Right lobe of liver (tissue), 6 donors: ENCODE results near the gene KDM4C. TPM values are rescaled to one million over a fixed set of nuclear protein-coding genes. Genes with fewer than 3 reads are reported as not detected.

Experiments
- ATAC-seq, 4 donors: fragments of 200-7000 bp; cut with Tn5 transposase; one replicate each; pipeline ENCODE4 v1.9.1; 2020; ENCODE audit warnings: mild to moderate bottlenecking in 4 of 4, moderate library complexity in 4 of 4
- DNase-seq, 3 donors: peaks; one replicate each; pipeline ENCODE4 v3.0.0-alpha.2; 2020
- H3K27ac ChIP-seq, 3 donors: fragments of 200-600 bp; one replicate each; pipeline ENCODE4 v1.8.0; 2022
- H3K27me3 ChIP-seq, 2 donors: fragments of 200-600 bp; one replicate each; pipeline ENCODE4 v1.8.0; 2022
- H3K36me3 ChIP-seq, 4 donors: fragments of 200-600 bp; sonication (generic) in 1 of 4; one replicate each; pipeline versions ENCODE4 v1.5.1 to v1.8.0; 2017 to 2022; ENCODE audit warnings: control low read depth in 1 of 4
- H3K4me1 ChIP-seq, 4 donors: fragments of 200-600 bp; sonication (generic) in 1 of 4; one replicate each; pipeline versions ENCODE4 v1.5.1 to v1.8.0; 2017 to 2022; ENCODE audit warnings: control low read depth in 1 of 4
- H3K4me3 ChIP-seq, 3 donors: fragments of 200-600 bp; one replicate each; pipeline ENCODE4 v1.8.0; 2022
- H3K9me3 ChIP-seq, 4 donors: fragments of 200-600 bp; sonication (generic) in 1 of 4; one replicate each; pipeline versions ENCODE4 v1.5.1 to v1.8.0; 2017 to 2022; ENCODE audit warnings: control low read depth in 1 of 4
- CTCF ChIP-seq, 4 donors: fragments of 200-600 bp in 3 of 4; fragments of 450-650 bp in 1 of 4; IDR thresholded peaks; one replicate each; pipeline versions ENCODE4 v1.5.1 to v1.8.0; 2016 to 2022; ENCODE audit warnings: antibody characterized with exemption in 4 of 4, mild to moderate bottlenecking in 2 of 4
- POLR2A ChIP-seq: fragments of 450-650 bp; IDR thresholded peaks from one replicate; pipeline ENCODE4 v1.6.1; 2017; ENCODE audit warnings: antibody characterized with exemption, mild to moderate bottlenecking
- WGBS: methylation state at CpG from one replicate; pipeline ENCODE4 v1.1.6; 2018; ENCODE audit warnings: low coverage, low lambda C conversion rate; ENCODE audit not compliant: insufficient coverage; ENCODE audit errors: missing lambda C conversion rate; 5-methylcytosine and 5-hydroxymethylcytosine counted together
- intact Hi-C, 2 donors: fragments of 100-400 bp; cut with DNase I; formaldehyde crosslinking; loops; one replicate each; pipeline versions ENCODE4 v1.11.2 to v1.14.1; 2022
- total RNA-seq, 6 experiments: library from RNA; depleted of rRNA in 2 of 6; stranded (reverse); fragments of >200 nt in 2 of 6; fragmentation: NEBNext Ultra II Directional in 3 of 6; extraction: Animal tissue kit (Norgen Biotek cat#: 25700) in 3 of 6; gene quantifications; one replicate each; pipeline versions ENCODE4 v1.1.0 to v1.2.4, GENCODE V29; 2016 to 2023
- donor health status: DM: no; HTN: yes; CAD: no.
- donor health status: DM: no; HTN: no; CAD: no.
- donor health status: DM: no; HTN: no; CAD: no.
- donor health status: DM: no; HTN: yes; CAD: no.
- donor health status: DM: no; HTN: yes; CAD: no.

The KDM4C gene
- total RNA-seq, 6 experiments from 2014 or later: 14.1 to 20.9 (median 15.3) TPM

- ATAC-seq (no peak), DNase-seq (no peak)
- intact Hi-C loops: no loop called here
- Histone ChIP-seq H3K36me3 (peaks cover 0 to 4% (median 0%) of the 10 kb centered on the region in 4 donors), H3K4me3 (no peak overlapping the region), H3K9me3 (no peaks in the 10 kb centered on the region), H3K4me1 (no peaks in the 10 kb centered on the region), H3K27ac (no peak overlapping the region), H3K27me3 (no peaks in the 10 kb centered on the region)
- TF ChIP-seq CTCF (IDR thresholded peaks at IDR 0.05) (no peak), POLR2A (no peak)
- 76% methylated on average over 7 of the region's 7 CpGs for WGBS
These were observed 297.6 kb downstream of the KDM4C start for GRCh38 chr9:7055171-7055903.

- DNase-seq (no peak), ATAC-seq (no peak)
- Histone ChIP-seq H3K4me3 (no peak overlapping the region), H3K27ac (no peak overlapping the region), H3K9me3 (no peaks in the 10 kb centered on the region), H3K27me3 (no peaks in the 10 kb centered on the region), H3K4me1 (no peaks in the 10 kb centered on the region), H3K36me3 (no peaks in the 10 kb centered on the region)
- TF ChIP-seq POLR2A: no peak
- TF ChIP-seq CTCF (IDR thresholded peaks at IDR 0.05): no peak
- intact Hi-C loops: no loop called here
These were observed 298.5 kb downstream of the KDM4C start for GRCh38 chr9:7056254-7056653.

GRCh38 chr9:7058473-7058872 lies 300.7 kb downstream of the KDM4C start:
- Histone ChIP-seq H3K9me3 (no peaks in the 10 kb centered on the region), H3K27ac (no peak overlapping the region), H3K27me3 (no peaks in the 10 kb centered on the region), H3K4me3 (no peak overlapping the region), H3K4me1 (no peaks in the 10 kb centered on the region), H3K36me3 (no peaks in the 10 kb centered on the region)
- ATAC-seq: no peak
- TF ChIP-seq POLR2A: no peak
- no peak for TF ChIP-seq CTCF (IDR thresholded peaks at IDR 0.05)
- intact Hi-C loops: no loop called here
- DNase-seq: no peak
- 81% methylated on average over 3 of the region's 3 CpGs for WGBS

GRCh38 chr9:7067169-7067568 lies 309.4 kb downstream of the KDM4C start:
- WGBS: 74% methylated on average over 4 of the region's 4 CpGs
- H3K27ac ChIP-seq: no peak overlapping the region
- intact Hi-C loops: no loop called here
- H3K4me3 ChIP-seq: no peak overlapping the region
- H3K36me3 ChIP-seq: no peaks in the 10 kb centered on the region
- no peak for ATAC-seq
- DNase-seq: no peak
- H3K27me3 ChIP-seq: no peaks in the 10 kb centered on the region
- H3K4me1 ChIP-seq: no peaks in the 10 kb centered on the region
- TF ChIP-seq CTCF (IDR thresholded peaks at IDR 0.05): no peak
- TF ChIP-seq POLR2A: no peak
- no peaks in the 10 kb centered on the region for H3K9me3 ChIP-seq

GRCh38 chr9:7071916-7072315 lies 314.1 kb downstream of the KDM4C start:
- 90% methylated on average over 1 of the region's 1 CpG for WGBS
- DNase-seq (no peak), ATAC-seq (no peak)
- TF ChIP-seq POLR2A (no peak), CTCF (IDR thresholded peaks at IDR 0.05) (no peak)
- no peaks in the 10 kb centered on the region for H3K9me3 ChIP-seq
- peaks cover 0 to 4% (median 0%) of the 10 kb centered on the region in 4 donors for H3K36me3 ChIP-seq
- no peak overlapping the region for H3K27ac ChIP-seq
- no peak overlapping the region for H3K4me3 ChIP-seq
- no peaks in the 10 kb centered on the region for H3K4me1 ChIP-seq
- H3K27me3 ChIP-seq: no peaks in the 10 kb centered on the region
- intact Hi-C loops: no loop called here
